Esophagus muscularis mucosa (tissue), 4 donors: ENCODE measurements around the gene TESMIN. TPM values are rescaled to one million over a fixed set of nuclear protein-coding genes. Genes with fewer than 3 reads are reported as not detected.

Source experiments
- DNase-seq: peaks from one replicate; pipeline ENCODE4 v3.0.0-alpha.2; 2017; ENCODE audit errors: extremely low spot score
- H3K27ac ChIP-seq, 4 donors: fragments of 200-600 bp; sonication (generic); replicated peaks in 1 of 4; 1 replicate in 3 of 4; 2 replicates in 1 of 4; pipeline ENCODE4 v1.5.1; 2016 to 2019; ENCODE audit warnings: mild to moderate bottlenecking in 1 of 4
- H3K27me3 ChIP-seq, 4 donors: fragments of 200-600 bp; sonication (generic); one replicate each; pipeline versions ENCODE4 v1.5.1 to v1.6.0; 2016 to 2019
- H3K36me3 ChIP-seq, 4 donors: fragments of 200-600 bp; sonication (generic); one replicate each; pipeline ENCODE4 v1.5.1; 2016 to 2019
- H3K4me1 ChIP-seq, 4 donors: fragments of 200-600 bp; sonication (generic); one replicate each; pipeline ENCODE4 v1.5.1; 2016 to 2019
- H3K4me3 ChIP-seq, 4 donors: fragments of 200-600 bp; sonication (generic); 1 replicate in 2 of 4; 2 replicates in 2 of 4; pipeline ENCODE4 v1.5.1; 2016 to 2019; ENCODE audit warnings: mild to moderate bottlenecking in 4 of 4, moderate library complexity in 1 of 4
- H3K9me3 ChIP-seq, 4 donors: fragments of 200-600 bp; sonication (generic); 1 replicate in 3 of 4; 2 replicates in 1 of 4; pipeline ENCODE4 v1.5.1; 2016 to 2019
- EP300 ChIP-seq: sonication (generic); formaldehyde crosslinking; IDR thresholded peaks from one replicate; pipeline ENCODE4 v1.6.1; 2017; ENCODE audit warnings: antibody characterized with exemption
- POLR2A ChIP-seq: fragments of 450-650 bp; IDR thresholded peaks from one replicate; pipeline ENCODE4 v1.6.1; 2017; ENCODE audit warnings: antibody characterized with exemption, moderate library complexity, mild to moderate bottlenecking, low read depth
- POLR2AphosphoS5 ChIP-seq, 2 donors: sonication (generic); formaldehyde crosslinking; IDR thresholded peaks; one replicate each; pipeline ENCODE4 v1.6.1; 2017; ENCODE audit warnings: antibody characterized with exemption in 2 of 2
- WGBS: methylation state at CpG from one replicate; pipeline ENCODE4 v1.1.5; 2018; 5-methylcytosine and 5-hydroxymethylcytosine counted together
- intact Hi-C: fragments of 100-400 bp; cut with DNase I; formaldehyde crosslinking; loops from one replicate; pipeline ENCODE4 v1.15.1; 2023
- total RNA-seq, 4 donors: library from RNA; depleted of rRNA; stranded (reverse); fragments of >200 nt; gene quantifications; one replicate each; pipeline versions ENCODE4 v1.1.0 to v1.2.1, GENCODE V29; 2016
- TF ChIP-seq, protein P1 (sequence below), 3 experiments: fragments of 200-600 bp in 2 of 3; fragments of 450-650 bp in 1 of 3; sonication (generic) in 2 of 3; IDR thresholded peaks; one replicate each; pipeline ENCODE4 v1.5.1; 2017 to 2019; ENCODE audit warnings: antibody characterized with exemption in 3 of 3, mild to moderate bottlenecking in 2 of 3, moderate library complexity in 1 of 3

Gene TESMIN
- total RNA-seq, 4 donors from 2014 or later = 0.78 to 2.5 (median 1.4) TPM

DNA sequence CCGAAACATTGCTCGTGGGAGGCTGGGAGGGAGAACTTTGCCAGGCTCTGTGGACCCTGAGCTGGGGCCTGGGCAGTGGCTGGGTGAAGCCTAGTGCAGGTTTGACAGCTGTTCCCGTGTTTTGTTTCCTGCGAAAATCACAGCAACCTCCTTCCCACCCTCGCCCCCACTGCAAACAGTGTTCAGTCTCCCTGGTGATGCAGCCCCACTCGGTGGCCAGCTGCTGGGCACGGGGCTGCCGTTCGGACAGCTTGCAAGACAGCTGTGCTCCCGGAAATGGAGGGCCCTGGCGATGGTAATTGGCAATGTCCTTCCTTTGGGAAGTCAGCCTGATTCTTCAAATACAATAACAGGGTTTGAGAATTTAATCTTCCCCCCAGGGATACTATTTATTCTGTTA is 77.3 kb downstream of the TESMIN start:
- Histone ChIP-seq H3K27me3 (peaks cover 0 to 15% (median 0%) of the 10 kb centered on the region in 4 donors), H3K36me3 (no peaks in the 10 kb centered on the region), H3K27ac (no peak overlapping the region), H3K4me3 (no peak overlapping the region), H3K4me1 (peaks cover 0 to 9% (median 5%) of the 10 kb centered on the region in 4 donors), H3K9me3 (peaks cover 0 to 16% (median 5%) of the 10 kb centered on the region in 4 donors)
- no peak for DNase-seq
- TF ChIP-seq, protein P1, sequence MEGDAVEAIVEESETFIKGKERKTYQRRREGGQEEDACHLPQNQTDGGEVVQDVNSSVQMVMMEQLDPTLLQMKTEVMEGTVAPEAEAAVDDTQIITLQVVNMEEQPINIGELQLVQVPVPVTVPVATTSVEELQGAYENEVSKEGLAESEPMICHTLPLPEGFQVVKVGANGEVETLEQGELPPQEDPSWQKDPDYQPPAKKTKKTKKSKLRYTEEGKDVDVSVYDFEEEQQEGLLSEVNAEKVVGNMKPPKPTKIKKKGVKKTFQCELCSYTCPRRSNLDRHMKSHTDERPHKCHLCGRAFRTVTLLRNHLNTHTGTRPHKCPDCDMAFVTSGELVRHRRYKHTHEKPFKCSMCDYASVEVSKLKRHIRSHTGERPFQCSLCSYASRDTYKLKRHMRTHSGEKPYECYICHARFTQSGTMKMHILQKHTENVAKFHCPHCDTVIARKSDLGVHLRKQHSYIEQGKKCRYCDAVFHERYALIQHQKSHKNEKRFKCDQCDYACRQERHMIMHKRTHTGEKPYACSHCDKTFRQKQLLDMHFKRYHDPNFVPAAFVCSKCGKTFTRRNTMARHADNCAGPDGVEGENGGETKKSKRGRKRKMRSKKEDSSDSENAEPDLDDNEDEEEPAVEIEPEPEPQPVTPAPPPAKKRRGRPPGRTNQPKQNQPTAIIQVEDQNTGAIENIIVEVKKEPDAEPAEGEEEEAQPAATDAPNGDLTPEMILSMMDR (IDR thresholded peaks at IDR 0.05) = no peak
- TF ChIP-seq POLR2A (no peak), POLR2AphosphoS5 (IDR thresholded peaks at IDR 0.05) (no peak), EP300 (no peak)
- 87% methylated on average over 11 of the region's 11 CpGs for WGBS
- intact Hi-C loops = no loop called here

DNA sequence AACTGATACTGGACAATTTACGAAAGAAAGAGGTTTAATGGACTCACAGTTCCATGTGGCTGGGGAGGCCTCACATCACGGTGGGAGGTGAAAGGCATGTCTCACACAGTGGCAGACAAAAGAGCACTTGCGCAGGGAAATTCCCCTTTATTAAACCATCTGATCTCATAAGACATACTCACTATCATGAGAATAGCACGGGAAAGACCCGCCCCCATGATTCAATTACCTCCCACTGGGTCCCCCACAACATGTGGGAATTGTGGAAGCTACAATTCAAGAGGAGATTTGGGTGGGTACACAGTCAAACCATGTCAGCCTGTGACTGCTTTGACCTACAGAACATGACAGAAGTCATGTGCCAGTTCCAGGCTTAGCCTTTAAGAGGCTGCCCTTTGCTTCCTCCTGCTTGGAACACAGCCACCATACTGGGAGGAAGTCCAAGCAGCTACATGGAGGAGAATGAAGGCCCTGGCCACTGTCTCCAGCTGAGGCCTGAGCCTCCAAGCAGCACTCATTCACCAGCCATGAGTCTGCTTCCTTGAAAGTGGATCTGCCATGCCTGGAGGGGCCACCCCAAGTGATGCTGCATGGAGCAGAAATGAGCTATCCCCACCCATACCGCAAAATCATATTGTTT is 77.9 kb downstream of the TESMIN start:
- TF ChIP-seq POLR2AphosphoS5 (IDR thresholded peaks at IDR 0.05) (no peak), POLR2A (no peak), EP300 (no peak)
- TF ChIP-seq, protein P1 (IDR thresholded peaks at IDR 0.05) = no peak
- peaks cover 0 to 9% (median 5%) of the 10 kb centered on the region in 4 donors for H3K4me1 ChIP-seq
- intact Hi-C loops = no loop called here
- no peak for DNase-seq
- H3K4me3 ChIP-seq = no peak overlapping the region
- H3K36me3 ChIP-seq = no peaks in the 10 kb centered on the region
- H3K27ac ChIP-seq = no peak overlapping the region
- peaks cover 0 to 16% (median 5%) of the 10 kb centered on the region in 4 donors for H3K9me3 ChIP-seq
- 90% methylated on average over 6 of the region's 6 CpGs for WGBS
- peaks cover 0 to 15% (median 0%) of the 10 kb centered on the region in 4 donors for H3K27me3 ChIP-seq

DNA sequence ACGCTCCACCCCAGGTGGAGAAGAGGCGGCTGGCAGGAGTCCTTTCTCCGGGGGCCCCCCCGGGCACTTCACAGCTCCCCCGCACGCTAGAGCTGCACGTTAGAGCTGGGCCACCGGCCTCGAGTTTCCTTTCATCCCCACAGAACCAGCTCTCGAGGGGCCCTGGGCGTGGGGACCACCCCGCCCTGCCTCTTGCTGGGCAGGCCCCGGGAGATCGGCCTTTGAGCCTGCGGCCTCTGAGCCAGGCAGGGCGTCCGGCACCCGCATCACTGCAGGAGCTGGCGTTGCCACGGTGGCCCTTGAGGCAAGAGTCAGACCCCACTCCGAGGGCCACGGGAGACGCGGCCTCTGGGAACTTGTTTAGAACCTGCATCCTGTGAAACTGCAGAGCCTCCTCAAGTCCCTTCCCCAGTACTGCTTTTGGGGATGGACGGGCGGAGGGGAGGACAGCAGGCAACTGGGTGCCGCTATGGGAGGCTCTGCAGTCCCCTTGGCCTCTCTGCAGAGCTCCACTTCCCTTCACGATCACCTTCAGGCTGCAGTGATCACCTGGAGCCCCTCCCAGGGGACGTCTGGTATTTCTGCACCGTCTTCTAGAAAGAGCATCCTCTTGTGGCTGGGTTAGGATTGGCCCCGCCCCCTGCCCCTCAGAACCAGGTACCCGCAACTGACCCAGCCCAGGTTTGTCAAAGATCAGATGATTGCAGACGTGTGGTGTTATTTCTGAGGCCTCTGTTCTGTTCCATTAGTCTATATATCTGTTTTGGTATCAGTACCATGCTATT is 80.9 kb downstream of the TESMIN start:
- Histone ChIP-seq H3K27me3 (peaks cover 0 to 15% (median 0%) of the 10 kb centered on the region in 4 donors), H3K36me3 (no peaks in the 10 kb centered on the region), H3K27ac (no peak overlapping the region), H3K4me1 (no peaks in the 10 kb centered on the region), H3K9me3 (peaks cover 0 to 16% (median 5%) of the 10 kb centered on the region in 4 donors), H3K4me3 (no peak overlapping the region)
- DNase-seq = no peak
- intact Hi-C loops = no loop called here
- 82% methylated on average over 28 of the region's 33 CpGs for WGBS
- no peak for TF ChIP-seq POLR2AphosphoS5 (IDR thresholded peaks at IDR 0.05)

DNA sequence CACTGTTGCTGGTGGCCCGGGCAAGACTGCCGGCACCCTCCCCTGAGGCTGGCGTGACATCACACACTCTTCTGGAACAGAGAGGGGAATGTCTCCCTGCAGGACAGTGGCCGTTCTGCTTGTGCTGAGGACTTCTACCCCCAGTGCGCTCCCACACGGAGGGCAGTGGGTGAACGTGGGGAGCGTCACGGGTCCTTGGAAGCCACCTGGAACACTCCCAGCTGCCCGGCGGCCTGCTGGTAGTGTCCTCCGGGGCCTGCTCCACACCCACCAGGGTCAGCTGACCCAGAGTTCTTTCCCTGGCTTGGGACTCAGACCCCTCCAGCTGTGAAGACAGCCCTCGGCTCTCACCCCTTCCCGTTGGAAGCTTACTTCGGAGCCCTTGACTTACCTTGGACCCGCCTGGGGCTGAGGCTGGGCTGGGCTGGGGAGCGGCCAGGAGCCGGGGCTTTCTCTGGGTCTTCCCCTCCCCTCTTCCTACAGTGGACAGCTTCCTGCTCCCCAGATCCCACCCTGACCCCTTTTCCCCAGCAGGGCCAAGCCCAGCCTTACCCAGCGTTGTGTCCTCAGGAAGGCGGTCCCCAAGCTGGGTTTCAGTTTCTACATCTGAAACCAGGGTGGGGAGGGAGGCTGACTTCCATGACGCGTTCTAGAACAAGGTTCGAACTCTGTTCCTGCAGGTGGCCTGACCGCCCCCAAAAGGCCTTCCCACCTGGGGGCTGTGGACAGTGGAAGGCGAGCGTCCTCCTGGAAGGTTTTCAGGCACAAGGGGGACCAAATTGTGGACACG is 81.8 kb downstream of the TESMIN start:
- no peaks in the 10 kb centered on the region for H3K36me3 ChIP-seq
- 88% methylated on average over 17 of the region's 27 CpGs for WGBS
- H3K4me1 ChIP-seq = no peaks in the 10 kb centered on the region

More for the DNA sequence above, 81.8 kb downstream of the TESMIN start:
- Histone ChIP-seq H3K4me3 (no peak overlapping the region), H3K27ac (no peak overlapping the region), H3K9me3 (peaks cover 0 to 16% (median 5%) of the 10 kb centered on the region in 4 donors), H3K27me3 (peaks cover 0 to 24% (median 0%) of the 10 kb centered on the region in 4 donors)
- intact Hi-C loops = no loop called here
- DNase-seq = no peak
- TF ChIP-seq EP300 = no peak
- TF ChIP-seq, protein P1 (IDR thresholded peaks at IDR 0.05) = no peak
- TF ChIP-seq POLR2A = no peak
- no peak for TF ChIP-seq POLR2AphosphoS5 (IDR thresholded peaks at IDR 0.05)
